Kidney epithelial cell (primary cell): Measurements from ENCODE around the gene IKBKE. TPM values are rescaled to one million over a fixed set of nuclear protein-coding genes. Genes with fewer than 3 reads are reported as not detected.
A peak's percentile ranks its signal among the peaks of the same experiment; 100 is the strongest.

Source experiments
- DNase-seq: peaks from one replicate; pipeline ENCODE4 v3.0.0-alpha.2; 2010; ENCODE audit warnings: low read depth
- H3K27me3 ChIP-seq: 2 replicates; pipeline ENCODE4 v1.6.0; 2011; ENCODE audit warnings: low read length; ENCODE audit not compliant: control insufficient read depth, insufficient read depth
- H3K36me3 ChIP-seq: 2 replicates; pipeline ENCODE4 v1.5.1; 2011; ENCODE audit warnings: low read length; ENCODE audit not compliant: control insufficient read depth, insufficient read depth
- H3K4me3 ChIP-seq: 2 replicates; pipeline ENCODE4 v1.5.1; 2011; ENCODE audit warnings: low read depth, mild to moderate bottlenecking, control low read depth, low read length
- CTCF ChIP-seq: IDR thresholded peaks from 2 replicates; pipeline ENCODE4 v1.5.1; 2011; ENCODE audit warnings: mild to moderate bottlenecking, moderate library complexity, low read length, control low read depth, inconsistent platforms; ENCODE audit not compliant: insufficient read depth, poor library complexity, severe bottlenecking
- total RNA-seq: library from RNA; depleted of rRNA; stranded (reverse); fragments of >200 nt; gene quantifications from 2 replicates; pipeline ENCODE4 v1.2.3, GENCODE V29; 2015

Gene IKBKE
- total RNA-seq, 1 donor from 2014 or later = 33.2 TPM

- H3K27me3 ChIP-seq = no peaks in the 10 kb centered on the region
- H3K4me3 ChIP-seq = no peak overlapping the region
- no peaks in the 10 kb centered on the region for H3K36me3 ChIP-seq
- no peak for DNase-seq
- TF ChIP-seq CTCF = no peak
These were observed 69.9 kb downstream of the IKBKE start for GRCh38 chr1:206540044-206540780.

GRCh38 chr1:206541236-206541833 is 71.1 kb downstream of the IKBKE start:
- no peak for TF ChIP-seq CTCF

GRCh38 chr1:206544562-206545257 is 74.4 kb downstream of the IKBKE start:
- peak; percentile 95 for TF ChIP-seq CTCF
- no peak for DNase-seq
- Histone ChIP-seq H3K4me3 (no peak overlapping the region), H3K36me3 (no peaks in the 10 kb centered on the region), H3K27me3 (no peaks in the 10 kb centered on the region)

More at GRCh38 chr1:206541236-206541833, 71.1 kb downstream of the IKBKE start:
- no peaks in the 10 kb centered on the region for H3K36me3 ChIP-seq
- no peaks in the 10 kb centered on the region for H3K27me3 ChIP-seq
- no peak for DNase-seq
- H3K4me3 ChIP-seq = no peak overlapping the region

GRCh38 chr1:206545351-206545750 is 75.1 kb downstream of the IKBKE start:
- TF ChIP-seq CTCF = no peak
- no peaks in the 10 kb centered on the region for H3K27me3 ChIP-seq
- no peak overlapping the region for H3K4me3 ChIP-seq
- DNase-seq = no peak
- no peaks in the 10 kb centered on the region for H3K36me3 ChIP-seq

Other genes with a start within 250 kb of the IKBKE start
- 4.0 and 4.2 TPM in 2 replicates for gene RASSF5, start 37.1 kb downstream of the IKBKE start, total RNA-seq
- 54.3 and 55.4 TPM in 2 replicates for gene EIF2D, start 142.0 kb downstream of the IKBKE start, total RNA-seq
- 14.8 and 17.9 TPM in 2 replicates for gene DYRK3, start 165.1 kb downstream of the IKBKE start, total RNA-seq
- 64.0 and 76.3 TPM in 2 replicates for gene MAPKAPK2, start 214.4 kb downstream of the IKBKE start, total RNA-seq